Panc1 (cell line): ENCODE data around the gene NEGR1. TPM values are rescaled to one million over a fixed set of nuclear protein-coding genes. Genes with fewer than 3 reads are reported as not detected.

Experiments used
- ATAC-seq: fragments of 200-7000 bp; cut with Tn5 transposase; 2 replicates; pipeline ENCODE4 v1.9.1; 2020; ENCODE audit warnings: mild to moderate bottlenecking, moderate library complexity
- BruUV-seq: library from RNA; stranded (reverse); fragments of 400-500 nt; replicated peaks from 2 replicates; lab custom pipeline; 2021; lab: Mats Ljungman, UMichigan
- CTCF ChIA-PET: fragments of 300-600 bp; sonication (Branson Sonifier 250); formaldehyde crosslinking; loops from one replicate; lab custom pipeline; 2022; ENCODE audit warnings: antibody characterized with exemption; lab: Charles Lee
- POLR2A ChIA-PET: fragments of 300-600 bp; sonication (Branson Sonifier 250); formaldehyde crosslinking; loops from one replicate; lab custom pipeline; 2022; ENCODE audit warnings: antibody characterized with exemption; lab: Charles Lee
- DNase-seq: peaks from one replicate; pipeline ENCODE4 v3.0.0-alpha.2; 2010; ENCODE audit warnings: low read depth, low spot score
- H3K27ac ChIP-seq: 2 replicates; pipeline ENCODE4 v1.5.1; 2011; ENCODE audit warnings: mild to moderate bottlenecking, low read length, inconsistent platforms
- H3K27me3 ChIP-seq: fragments of 200-500 bp; sonication (Bioruptor generic); 2 replicates; pipeline ENCODE4 v1.6.0; 2014; ENCODE audit warnings: low read length, inconsistent platforms; ENCODE audit not compliant: control insufficient read depth, insufficient read depth
- H3K36me3 ChIP-seq: fragments of 200-500 bp; sonication (Bioruptor generic); 2 replicates; pipeline ENCODE4 v1.5.1; 2014; ENCODE audit warnings: inconsistent platforms, mild to moderate bottlenecking, low read length, moderate library complexity; ENCODE audit not compliant: control insufficient read depth, insufficient read depth
- H3K4me1 ChIP-seq: 2 replicates; pipeline ENCODE4 v1.5.1; 2011; ENCODE audit warnings: inconsistent platforms, mild to moderate bottlenecking, low read length, moderate library complexity; ENCODE audit not compliant: control insufficient read depth, insufficient read depth
- H3K4me3 ChIP-seq, 2 experiments: 2 replicates each; pipeline ENCODE4 v1.5.1; 2011 to 2012; ENCODE audit warnings: low read depth in 2 of 2, low read length in 2 of 2, mild to moderate bottlenecking in 2 of 2, inconsistent platforms in 1 of 2, moderate library complexity in 1 of 2
- H3K9me3 ChIP-seq: fragments of 200-500 bp; sonication (Bioruptor generic); 2 replicates; pipeline ENCODE4 v1.5.1; 2014; ENCODE audit warnings: low read depth, mild to moderate bottlenecking, inconsistent platforms, low read length, moderate library complexity; ENCODE audit not compliant: control insufficient read depth, insufficient read depth
- POLR2AphosphoS5 ChIP-seq: IDR thresholded peaks from 2 replicates; pipeline ENCODE4 v1.6.1; 2012; ENCODE audit warnings: mild to moderate bottlenecking, low read depth, low read length, moderate library complexity
- SIN3A ChIP-seq: IDR thresholded peaks from 2 replicates; pipeline ENCODE4 v1.6.1; 2012; ENCODE audit warnings: low read depth, mild to moderate bottlenecking, low read length, moderate library complexity, borderline replicate concordance; ENCODE audit not compliant: insufficient read depth
- TCF7L2 ChIP-seq: IDR thresholded peaks from 2 replicates; pipeline ENCODE4 v1.6.1; 2011; ENCODE audit warnings: mild to moderate bottlenecking, low read depth, low read length, inconsistent platforms
- in situ Hi-C: cut with HindIII; loops from 2 replicates; pipeline ENCODE4 v1.10.0; 2016; ENCODE audit warnings: low sequenced_read_pairs, low pct_unique_long_range_greater_than_20kb
- intact Hi-C: fragments of 100-400 bp; cut with micrococcal nuclease; formaldehyde crosslinking; loops from one replicate; pipeline ENCODE4 v1.10.0; 2022; ENCODE audit not compliant: unreplicated experiment
- total RNA-seq: library from RNA; stranded (reverse); gene quantifications from one replicate; pipeline ENCODE4 v1.2.1, GENCODE V29; 2021; ENCODE audit not compliant: unreplicated experiment
- TF ChIP-seq, protein P1 (sequence below), 2 experiments: IDR thresholded peaks; 2 replicates each; pipeline ENCODE4 v1.6.1; 2011 to 2012; ENCODE audit warnings: low read depth in 2 of 2, control low read depth in 1 of 2, low read length in 1 of 2, mild to moderate bottlenecking in 1 of 2, moderate library complexity in 1 of 2; ENCODE audit not compliant: insufficient read depth in 1 of 2
- TF ChIP-seq, protein P2 (sequence below): fragments of 450-650 bp; IDR thresholded peaks from 2 replicates; pipeline ENCODE4 v1.5.1; 2017; ENCODE audit warnings: mild to moderate bottlenecking

Gene NEGR1
- total RNA-seq, 1 experiment from 2014 or later, result 2.7 TPM

DNA sequence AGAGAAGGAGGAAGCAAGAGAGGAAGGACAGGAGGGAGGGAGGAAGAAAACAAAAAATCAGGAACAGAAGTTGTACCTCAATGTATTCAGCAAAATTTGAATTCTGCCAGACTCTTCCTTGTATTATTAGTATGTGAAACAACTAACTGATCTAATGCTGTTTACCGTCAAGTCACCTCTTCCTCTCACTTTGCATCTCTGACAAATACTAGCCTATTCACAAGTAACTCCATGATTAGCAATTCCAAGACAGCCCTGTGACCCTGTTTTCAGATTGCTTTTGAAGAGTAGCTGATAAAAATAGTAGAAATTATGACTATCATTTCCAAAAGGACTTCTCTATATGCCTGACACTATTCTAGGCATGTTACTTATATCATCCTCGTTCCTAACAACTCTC is 445.4 kb downstream of the NEGR1 start:
- ATAC-seq (no peak), DNase-seq (no peak)
- Histone ChIP-seq H3K36me3 (no peaks in the 10 kb centered on the region), H3K4me1 (no peaks in the 10 kb centered on the region), H3K4me3 (no peak overlapping the region), H3K9me3 (no peaks in the 10 kb centered on the region), H3K27me3 (no peaks in the 10 kb centered on the region), H3K27ac (no peak overlapping the region)
- BruUV-seq, result no TSS peak
- TF ChIP-seq, protein P1, sequence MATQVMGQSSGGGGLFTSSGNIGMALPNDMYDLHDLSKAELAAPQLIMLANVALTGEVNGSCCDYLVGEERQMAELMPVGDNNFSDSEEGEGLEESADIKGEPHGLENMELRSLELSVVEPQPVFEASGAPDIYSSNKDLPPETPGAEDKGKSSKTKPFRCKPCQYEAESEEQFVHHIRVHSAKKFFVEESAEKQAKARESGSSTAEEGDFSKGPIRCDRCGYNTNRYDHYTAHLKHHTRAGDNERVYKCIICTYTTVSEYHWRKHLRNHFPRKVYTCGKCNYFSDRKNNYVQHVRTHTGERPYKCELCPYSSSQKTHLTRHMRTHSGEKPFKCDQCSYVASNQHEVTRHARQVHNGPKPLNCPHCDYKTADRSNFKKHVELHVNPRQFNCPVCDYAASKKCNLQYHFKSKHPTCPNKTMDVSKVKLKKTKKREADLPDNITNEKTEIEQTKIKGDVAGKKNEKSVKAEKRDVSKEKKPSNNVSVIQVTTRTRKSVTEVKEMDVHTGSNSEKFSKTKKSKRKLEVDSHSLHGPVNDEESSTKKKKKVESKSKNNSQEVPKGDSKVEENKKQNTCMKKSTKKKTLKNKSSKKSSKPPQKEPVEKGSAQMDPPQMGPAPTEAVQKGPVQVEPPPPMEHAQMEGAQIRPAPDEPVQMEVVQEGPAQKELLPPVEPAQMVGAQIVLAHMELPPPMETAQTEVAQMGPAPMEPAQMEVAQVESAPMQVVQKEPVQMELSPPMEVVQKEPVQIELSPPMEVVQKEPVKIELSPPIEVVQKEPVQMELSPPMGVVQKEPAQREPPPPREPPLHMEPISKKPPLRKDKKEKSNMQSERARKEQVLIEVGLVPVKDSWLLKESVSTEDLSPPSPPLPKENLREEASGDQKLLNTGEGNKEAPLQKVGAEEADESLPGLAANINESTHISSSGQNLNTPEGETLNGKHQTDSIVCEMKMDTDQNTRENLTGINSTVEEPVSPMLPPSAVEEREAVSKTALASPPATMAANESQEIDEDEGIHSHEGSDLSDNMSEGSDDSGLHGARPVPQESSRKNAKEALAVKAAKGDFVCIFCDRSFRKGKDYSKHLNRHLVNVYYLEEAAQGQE (IDR thresholded peaks at IDR 0.05; ENCODE audit: insufficient read depth in 1 of 2, low read depth in 2 of 2, low read length in 1 of 2), result no peak
- no peak for TF ChIP-seq SIN3A
- no peak for TF ChIP-seq POLR2AphosphoS5
- TF ChIP-seq, protein P2, sequence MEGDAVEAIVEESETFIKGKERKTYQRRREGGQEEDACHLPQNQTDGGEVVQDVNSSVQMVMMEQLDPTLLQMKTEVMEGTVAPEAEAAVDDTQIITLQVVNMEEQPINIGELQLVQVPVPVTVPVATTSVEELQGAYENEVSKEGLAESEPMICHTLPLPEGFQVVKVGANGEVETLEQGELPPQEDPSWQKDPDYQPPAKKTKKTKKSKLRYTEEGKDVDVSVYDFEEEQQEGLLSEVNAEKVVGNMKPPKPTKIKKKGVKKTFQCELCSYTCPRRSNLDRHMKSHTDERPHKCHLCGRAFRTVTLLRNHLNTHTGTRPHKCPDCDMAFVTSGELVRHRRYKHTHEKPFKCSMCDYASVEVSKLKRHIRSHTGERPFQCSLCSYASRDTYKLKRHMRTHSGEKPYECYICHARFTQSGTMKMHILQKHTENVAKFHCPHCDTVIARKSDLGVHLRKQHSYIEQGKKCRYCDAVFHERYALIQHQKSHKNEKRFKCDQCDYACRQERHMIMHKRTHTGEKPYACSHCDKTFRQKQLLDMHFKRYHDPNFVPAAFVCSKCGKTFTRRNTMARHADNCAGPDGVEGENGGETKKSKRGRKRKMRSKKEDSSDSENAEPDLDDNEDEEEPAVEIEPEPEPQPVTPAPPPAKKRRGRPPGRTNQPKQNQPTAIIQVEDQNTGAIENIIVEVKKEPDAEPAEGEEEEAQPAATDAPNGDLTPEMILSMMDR, result no peak
- TF ChIP-seq TCF7L2, result no peak
- ChIA-PET POLR2A (interaction anchor here (0.6 kb wide), 1 partner anchor 201 kb away, joined by 3 read pairs; no protein-coding TSS in a partner anchor), CTCF (no interaction called here)
- intact Hi-C loops, result no loop called here
- in situ Hi-C loops, result no loop called here

DNA sequence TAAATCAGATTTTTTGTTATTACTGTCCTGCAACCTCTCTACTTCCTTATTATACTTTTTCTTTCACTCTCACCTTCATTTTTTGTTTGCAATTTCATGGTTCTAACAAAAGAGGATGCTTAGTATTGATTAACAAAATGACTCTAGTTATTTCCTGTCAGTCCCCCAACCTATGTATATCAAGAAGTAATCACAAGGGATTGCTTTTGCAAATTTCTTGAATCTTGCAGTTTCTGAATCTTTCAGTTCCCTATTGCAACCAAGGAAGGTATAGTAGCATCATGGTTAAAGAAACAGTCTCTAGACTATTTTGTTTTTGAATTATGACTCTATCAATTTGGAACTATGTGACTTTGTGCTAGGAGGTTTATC is 446.9 kb downstream of the NEGR1 start:
- H3K9me3 ChIP-seq, result no peaks in the 10 kb centered on the region
- in situ Hi-C loops (no loop called here), intact Hi-C loops (no loop called here)

More for the DNA sequence above, 446.9 kb downstream of the NEGR1 start:
- no peak overlapping the region for H3K4me3 ChIP-seq
- no peaks in the 10 kb centered on the region for H3K36me3 ChIP-seq
- ChIA-PET CTCF (no interaction called here), POLR2A (no interaction called here)
- H3K27ac ChIP-seq, result no peak overlapping the region
- no TSS peak for BruUV-seq
- H3K4me1 ChIP-seq, result no peaks in the 10 kb centered on the region
- no peaks in the 10 kb centered on the region for H3K27me3 ChIP-seq
- DNase-seq (no peak), ATAC-seq (no peak)
- TF ChIP-seq SIN3A (no peak), TCF7L2 (no peak), POLR2AphosphoS5 (no peak)
- TF ChIP-seq, protein P1 (IDR thresholded peaks at IDR 0.05; ENCODE audit: insufficient read depth in 1 of 2, low read depth in 2 of 2, low read length in 1 of 2), result no peak
- TF ChIP-seq, protein P2, result no peak
